Myocyte (in vitro differentiated cells): ENCODE data around the gene GON7. TPM values are rescaled to one million over a fixed set of nuclear protein-coding genes. Genes with fewer than 3 reads are reported as not detected.
"Not testable (repeated sequence)": the region's sequence is repeated elsewhere in the genome, so short reads cannot be mapped to it uniquely, and the experiment has no call there.

Experiments
- DNase-seq: peaks from one replicate; pipeline ENCODE4 v3.0.0-alpha.2; 2012; ENCODE audit warnings: low read depth
- total RNA-seq: library from RNA; depleted of rRNA; stranded (reverse); fragments of >200 nt; gene quantifications from 2 replicates; pipeline ENCODE4 v1.2.3, GENCODE V29; 2014

The GON7 gene
- total RNA-seq, 1 donor from 2014 or later, result 14.4 TPM

DNA sequence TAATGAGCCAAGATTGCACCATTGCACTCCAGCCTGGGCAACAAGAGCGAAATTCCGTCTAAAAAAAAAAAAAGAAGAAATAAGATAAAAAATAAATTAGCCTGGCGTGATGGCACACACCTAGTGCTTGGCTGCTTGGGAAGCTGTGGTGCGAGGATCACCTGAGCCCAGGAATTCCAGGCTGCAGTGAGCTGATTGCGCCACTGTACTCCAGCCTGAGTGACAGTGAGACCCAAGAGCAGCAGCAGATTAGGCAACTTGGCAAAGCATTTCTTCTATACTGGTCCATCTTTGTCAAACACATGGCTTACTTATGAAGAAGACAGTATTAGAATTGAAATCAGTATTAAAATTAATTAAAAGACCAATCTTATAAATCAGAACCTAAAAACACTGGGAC lies 6.3 kb downstream of the GON7 start:
- DNase-seq, result no peak

DNA sequence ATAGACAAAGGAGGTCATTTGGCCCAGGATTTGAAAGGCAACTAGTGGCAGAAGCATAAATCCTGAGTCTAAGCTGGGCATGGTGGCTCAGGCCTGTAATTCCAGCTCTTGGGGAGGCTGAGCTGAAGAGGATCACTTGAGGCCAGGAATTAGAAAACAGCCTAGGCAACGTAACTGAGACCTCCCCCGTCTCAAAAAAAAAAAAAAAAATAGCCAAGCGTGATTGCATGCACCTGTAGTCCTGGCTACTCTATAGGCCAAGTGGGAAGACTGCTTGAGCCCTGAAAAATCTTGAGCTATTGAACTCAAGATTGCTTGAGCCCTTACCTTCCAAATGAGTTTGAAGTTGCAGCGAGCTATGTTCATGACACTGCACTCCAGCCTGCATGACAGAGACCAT lies 7.8 kb downstream of the GON7 start:
- DNase-seq, result no peak

GRCh38 chr14:93195316-93195999 lies 11.4 kb downstream of the GON7 start:
- DNase-seq, result no peak

DNA sequence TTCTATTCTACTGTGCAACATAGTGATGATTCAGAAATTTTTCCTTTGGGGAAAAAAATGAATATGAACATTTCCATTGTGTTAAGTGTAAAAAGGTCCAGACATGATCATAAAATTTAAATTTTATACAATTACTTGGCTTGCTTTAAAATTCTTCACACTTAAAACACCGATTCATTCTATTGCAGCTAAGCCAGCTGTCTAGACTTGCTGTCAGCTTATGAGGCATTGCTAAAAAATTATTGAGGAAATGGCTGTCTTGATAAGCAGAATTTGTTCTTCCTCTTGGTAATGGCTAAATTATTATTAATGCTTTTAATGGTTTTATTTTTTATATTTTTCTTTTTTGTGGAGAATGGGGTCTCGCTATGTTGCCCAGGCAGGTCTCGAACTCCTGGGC lies 19.9 kb downstream of the GON7 start:
- DNase-seq, result no peak

GRCh38 chr14:93186466-93186865 lies 20.4 kb downstream of the GON7 start:
- no peak for DNase-seq

- DNase-seq, result no peak
Observed at GRCh38 chr14:93185349-93185720, 21.5 kb downstream of the GON7 start.

GRCh38 chr14:93184391-93185348 lies 22.2 kb downstream of the GON7 start, which contains the start of the genes LYSET and MOAP1:
TSS of gene LYSET (plus strand) at chr14:93185317. CDS start at chr14:93185406, 89 bp downstream.
TSS of gene MOAP1 (minus strand) at chr14:93184897. CDS start at chr14:93184242, 655 bp downstream.
- peak; percentile 85 for DNase-seq

DNA sequence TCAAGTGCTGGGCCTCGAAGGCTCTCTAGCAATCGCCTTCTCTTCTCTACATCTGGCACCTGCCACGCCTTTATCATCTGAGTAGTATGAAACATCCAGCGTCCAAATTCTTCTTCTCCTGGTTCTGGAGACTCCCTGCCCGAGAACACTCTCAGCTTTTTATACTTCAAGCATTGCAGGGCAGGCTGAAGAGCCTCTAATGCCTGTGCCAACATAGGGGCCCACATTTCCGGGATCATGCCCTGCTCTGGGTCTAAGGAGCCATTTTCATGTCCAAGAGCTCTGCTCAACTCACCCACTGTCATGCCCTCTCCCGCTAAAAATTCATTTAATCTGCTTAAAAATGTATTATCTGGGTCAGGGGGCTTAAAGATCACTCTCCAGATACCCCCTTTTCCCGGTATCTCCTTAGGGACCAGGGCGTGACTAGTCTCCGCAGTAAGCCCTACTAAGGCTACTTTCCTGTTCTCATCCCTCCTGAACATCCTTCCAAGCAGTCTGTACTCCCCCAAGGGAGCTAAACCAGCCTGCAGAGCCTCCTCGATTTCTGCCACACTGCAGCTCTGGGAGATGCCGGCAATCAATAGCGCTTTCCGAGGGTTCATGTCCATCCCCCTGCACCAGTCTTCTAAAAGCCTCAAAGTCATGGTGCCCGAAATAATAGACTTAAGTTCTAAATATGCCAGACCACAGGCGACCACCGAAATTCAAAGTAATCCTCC lies 23.1 kb downstream of the GON7 start:
- DNase-seq, result no peak

DNA sequence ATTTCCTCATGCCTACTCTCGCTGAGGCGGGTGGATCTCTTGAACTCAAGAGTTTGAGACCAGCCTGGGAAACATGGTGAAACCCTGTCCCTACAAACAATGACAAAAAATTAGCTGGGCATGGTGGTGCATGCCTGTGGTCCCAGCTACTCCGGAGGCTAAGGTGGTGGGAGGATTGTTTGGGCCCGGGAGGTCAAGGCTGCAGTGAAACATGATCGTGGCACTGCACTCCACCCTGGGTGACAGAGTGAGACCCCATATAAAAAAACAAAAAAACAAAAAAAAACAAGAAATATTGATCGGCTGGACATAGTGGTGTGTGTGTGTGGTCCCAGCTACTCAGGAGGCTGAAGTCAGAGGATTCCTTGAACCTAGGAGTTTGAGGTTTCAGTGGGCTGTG lies 31.4 kb downstream of the GON7 start:
- no peak for DNase-seq

GRCh38 chr14:93174731-93175130 lies 32.1 kb downstream of the GON7 start:
- not testable (repeated sequence) for DNase-seq

DNA sequence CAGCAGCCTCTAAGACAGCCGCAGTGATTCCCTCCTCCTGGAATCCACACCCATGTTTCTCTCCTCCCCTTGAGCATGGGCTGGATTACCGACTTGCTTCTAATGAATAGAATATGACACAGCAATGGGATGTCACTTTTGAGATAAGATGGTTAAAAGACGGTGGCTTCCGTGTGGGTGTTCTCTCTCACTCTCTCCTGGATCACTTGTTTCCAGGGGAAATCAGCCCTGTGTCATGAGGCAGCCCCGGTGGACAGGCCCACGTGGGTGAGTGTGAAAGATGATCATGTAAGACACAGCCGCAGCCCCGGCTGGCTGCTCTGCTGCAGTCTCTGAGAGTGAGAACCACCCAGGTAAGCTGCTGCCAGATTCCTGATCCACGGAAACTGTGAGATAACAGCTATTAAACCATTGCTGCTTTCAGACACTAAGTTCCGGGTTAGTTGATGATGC lies 32.9 kb downstream of the GON7 start:
- peak; percentile 7 for DNase-seq

DNA sequence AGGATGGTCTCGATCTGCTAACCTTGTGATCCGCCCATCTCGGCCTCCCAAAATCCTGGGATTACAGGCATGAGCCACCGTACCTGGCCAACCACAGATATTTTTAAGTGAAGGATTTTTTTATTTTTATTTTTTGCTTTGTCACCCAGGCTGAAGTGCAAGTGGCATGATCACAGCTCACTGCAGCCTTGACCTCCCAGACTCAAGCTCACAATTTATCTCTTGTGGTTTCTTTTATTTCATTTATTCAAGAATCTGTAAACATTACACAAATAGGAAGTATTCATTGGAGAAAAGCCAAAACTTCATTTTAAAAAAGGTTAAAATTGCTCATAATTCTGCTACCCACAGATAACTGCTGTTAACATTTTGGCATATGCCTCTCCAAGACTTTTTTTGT lies 35.5 kb downstream of the GON7 start:
- no peak for DNase-seq

GRCh38 chr14:93170141-93170540 lies 36.7 kb downstream of the GON7 start:
- DNase-seq, result not testable (repeated sequence)

DNA sequence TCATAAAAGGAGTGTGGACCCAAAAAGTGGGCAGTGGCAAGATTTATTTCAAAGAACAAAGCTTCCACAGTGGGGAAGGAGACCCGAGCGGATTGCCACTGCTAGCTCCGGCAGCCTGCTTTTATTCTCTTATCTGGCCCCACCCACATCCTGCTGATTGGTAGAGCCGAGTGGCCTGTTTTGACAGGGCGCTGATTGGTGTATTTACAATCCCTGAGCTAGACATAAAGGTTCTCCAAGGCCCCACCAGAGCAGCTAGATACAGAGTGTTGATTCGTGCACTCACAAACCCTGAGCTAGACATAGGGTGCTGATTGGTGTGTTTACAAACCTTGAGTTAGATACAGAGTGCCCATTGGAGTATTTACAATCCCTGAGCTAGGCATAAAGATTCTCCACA lies 37.2 kb downstream of the GON7 start:
- not testable (repeated sequence) for DNase-seq

DNA sequence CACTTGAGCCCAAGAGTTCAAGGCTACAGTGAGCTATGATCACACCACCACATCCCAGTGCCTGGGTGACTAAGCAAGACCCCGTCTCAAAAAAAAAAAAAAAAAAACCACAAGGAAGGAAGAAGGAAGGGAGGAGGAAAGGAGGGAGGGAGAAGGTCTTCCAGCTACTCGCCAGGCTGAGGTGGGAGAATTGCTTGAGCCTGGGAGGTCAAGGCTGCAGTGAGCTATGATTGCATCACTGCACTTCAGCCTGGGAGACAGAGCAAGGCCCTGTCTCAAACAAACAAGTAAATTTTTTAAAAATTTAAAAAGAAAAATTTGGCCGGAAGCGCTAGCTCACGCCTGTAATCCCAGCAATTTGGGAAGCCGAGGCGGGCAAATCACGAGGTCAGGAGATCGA lies 38.3 kb downstream of the GON7 start:
- DNase-seq, result not testable (repeated sequence)

DNA sequence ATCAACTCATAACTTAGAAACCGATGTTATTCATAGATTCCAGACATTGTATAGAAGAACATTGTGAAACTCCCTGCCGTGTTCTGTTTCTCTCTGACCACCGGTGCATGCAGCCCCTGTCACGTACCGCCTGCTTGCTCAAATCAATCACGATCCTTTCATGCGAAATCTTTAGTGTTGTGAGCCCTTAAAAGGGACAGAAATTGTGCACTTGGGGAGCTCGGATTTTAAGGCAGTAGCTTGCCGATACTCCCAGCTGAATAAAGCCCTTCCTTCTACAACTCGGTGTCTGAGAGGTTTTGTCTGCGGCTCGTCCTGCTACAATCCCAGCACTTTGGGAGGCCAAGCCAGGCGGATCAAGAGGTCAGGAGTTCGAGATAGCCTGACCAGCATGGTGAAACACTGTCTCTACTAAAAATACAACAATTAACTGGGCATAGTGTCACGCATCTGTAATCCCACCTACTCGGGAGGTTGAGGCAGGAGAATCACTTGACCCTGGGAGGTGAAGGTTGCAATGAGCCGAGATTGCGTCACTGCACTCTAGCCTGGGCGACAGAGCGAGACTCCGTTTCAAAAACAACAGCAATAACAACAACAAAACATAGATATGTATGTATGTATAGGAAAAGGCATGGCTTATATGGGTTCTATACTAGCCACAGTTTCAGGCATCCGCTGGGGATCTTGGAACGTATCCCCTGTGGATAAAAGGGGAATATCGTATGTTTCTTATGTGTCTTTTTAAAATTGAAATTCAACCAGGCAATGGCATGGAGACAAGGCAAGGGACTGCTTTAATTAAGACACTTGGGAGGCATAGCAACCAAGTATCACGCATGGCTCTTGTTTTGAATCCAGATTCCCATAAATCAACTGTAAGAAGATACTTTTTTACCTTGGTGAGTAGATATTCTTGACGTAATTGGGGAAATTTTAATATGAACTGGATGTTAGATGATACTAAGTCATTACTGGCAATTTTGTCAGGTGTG lies 41.3 kb downstream of the GON7 start:
- not testable (repeated sequence) for DNase-seq

GRCh38 chr14:93163564-93163963 lies 43.3 kb downstream of the GON7 start:
- DNase-seq, result no peak

GRCh38 chr14:93161411-93161940 lies 45.4 kb downstream of the GON7 start:
- no peak for DNase-seq

DNA sequence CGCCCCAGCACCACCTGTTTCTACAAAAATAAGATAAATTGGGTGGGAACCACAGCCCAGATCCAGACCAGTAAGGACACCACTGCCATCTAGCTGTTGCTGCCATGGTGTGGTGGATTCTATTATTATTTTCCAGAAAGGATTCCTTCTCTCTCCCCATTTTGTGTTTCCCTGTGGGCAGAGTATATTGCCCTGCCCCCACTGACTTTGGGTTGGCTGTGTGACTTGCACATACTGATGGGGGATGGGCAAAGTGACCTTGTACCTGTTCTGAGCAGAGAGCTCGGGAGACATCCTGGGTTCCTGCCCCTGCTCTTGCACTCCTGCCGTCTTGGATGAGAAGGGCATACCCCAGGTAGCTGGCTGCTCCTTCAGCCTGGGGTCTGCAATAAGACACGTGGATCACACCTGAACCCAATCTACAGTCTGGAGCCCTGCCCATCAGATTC lies 46.5 kb downstream of the GON7 start:
- DNase-seq, result peak; percentile 35
